HG03439 (cell line): ENCODE results near the gene CLMN.
"Not testable (repeated sequence)": the region's sequence is repeated elsewhere in the genome, so short reads cannot be mapped to it uniquely, and the experiment has no call there.

Source experiments
- ATAC-seq: cut with Tn5 transposase; IDR thresholded peaks from one replicate; pipeline ENCODE4 v1.9.1; 2021; ENCODE audit warnings: mild to moderate bottlenecking, moderate library complexity; ENCODE audit not compliant: unreplicated experiment

Gene CLMN

GRCh38 chr14:95197551-95197950 lies 122.2 kb downstream of the CLMN start:
- no peak for ATAC-seq

DNA sequence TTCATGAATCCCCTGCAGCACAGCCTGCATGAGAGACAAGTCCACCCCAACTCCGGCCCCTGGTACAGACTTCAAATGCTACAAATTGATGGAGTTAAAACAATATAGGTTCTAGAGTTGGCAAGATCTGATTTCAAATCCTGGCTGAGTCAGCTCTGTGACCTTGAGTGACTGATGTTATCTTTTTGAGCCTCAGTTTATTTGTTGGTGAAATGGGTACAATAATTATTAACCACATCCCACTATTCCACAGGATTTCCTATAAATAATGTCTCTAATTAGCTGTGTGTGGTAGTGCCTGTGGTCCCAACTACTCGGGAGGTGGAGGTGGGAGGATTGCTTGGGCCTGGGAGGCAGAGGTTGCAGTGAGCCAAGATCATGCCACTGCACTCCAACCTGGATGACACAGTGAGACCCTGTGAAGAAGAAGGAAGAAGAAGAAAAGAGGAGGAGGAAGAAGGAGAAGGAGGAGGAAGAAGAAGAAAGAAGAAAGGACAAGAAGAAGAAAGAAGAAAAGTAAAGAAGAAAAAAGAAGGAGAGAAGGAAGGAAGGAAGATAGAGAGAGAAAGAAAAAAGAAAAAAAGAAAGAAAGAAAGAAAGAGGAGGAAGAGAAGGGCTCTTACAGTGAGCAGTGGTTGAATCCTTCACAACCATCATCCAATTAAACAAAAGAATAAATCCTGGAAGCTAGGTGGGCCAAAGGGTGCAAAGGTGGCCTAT lies 122.7 kb downstream of the CLMN start:
- no peak for ATAC-seq

DNA sequence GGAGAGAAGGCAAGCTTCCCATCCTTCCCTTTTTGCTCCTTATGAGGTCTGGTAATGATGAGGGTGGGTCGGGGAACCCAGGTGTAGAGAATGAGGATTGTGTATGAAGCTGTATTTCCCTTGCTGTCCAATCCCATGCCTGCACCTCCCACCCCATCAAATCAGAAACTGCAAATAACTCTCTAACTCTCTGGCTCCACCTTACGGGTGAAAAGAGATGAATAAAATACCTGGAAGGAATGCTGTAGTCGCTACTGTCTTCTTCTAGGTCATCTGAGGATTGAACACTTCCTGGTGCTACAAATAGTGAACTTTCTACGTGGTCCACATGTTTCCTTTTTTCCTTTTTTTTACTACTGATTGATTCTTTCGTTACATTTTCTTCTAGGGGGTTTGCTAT lies 123.4 kb downstream of the CLMN start:
- ATAC-seq: no peak

DNA sequence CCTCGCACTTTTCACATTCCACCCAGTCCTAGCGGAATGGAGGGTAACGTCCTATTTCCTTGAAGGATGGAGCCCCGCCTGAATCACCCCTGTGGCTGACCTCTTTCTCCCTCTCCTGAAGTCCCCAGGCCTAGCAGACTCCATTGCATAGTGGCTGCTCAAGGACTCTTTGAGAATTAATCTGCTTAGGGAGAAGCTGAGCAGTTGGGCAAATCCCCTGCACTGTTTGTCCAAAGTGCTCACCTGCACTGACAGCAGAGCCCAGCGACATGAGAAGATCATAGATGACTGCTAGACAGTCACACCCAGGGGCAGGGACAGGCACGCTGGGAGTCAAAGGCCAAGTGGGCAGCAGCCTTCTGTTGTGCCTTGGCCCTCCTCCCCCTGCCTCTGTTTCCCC lies 124.7 kb downstream of the CLMN start:
- no peak for ATAC-seq

DNA sequence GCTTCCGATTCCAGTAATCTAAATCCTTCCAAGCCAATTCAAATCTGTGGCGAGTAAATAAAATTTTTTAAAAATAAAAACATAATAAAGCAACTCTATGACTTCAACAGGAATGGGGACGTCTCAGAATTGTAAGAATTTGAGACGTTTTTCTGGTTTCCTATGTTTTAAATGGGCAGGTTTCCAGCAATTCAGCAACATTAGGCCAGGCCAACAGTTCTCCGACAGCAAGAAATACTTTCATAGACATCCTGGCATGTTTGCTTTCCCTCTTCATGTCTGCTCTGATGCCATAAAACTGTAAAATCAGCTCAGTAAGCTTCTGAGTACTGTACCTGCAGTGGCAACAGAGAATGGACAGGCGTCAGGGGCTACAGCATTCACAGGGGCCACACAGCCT lies 126.6 kb downstream of the CLMN start:
- no peak for ATAC-seq

GRCh38 chr14:95192311-95192710 lies 127.4 kb downstream of the CLMN start:
- ATAC-seq: no peak

DNA sequence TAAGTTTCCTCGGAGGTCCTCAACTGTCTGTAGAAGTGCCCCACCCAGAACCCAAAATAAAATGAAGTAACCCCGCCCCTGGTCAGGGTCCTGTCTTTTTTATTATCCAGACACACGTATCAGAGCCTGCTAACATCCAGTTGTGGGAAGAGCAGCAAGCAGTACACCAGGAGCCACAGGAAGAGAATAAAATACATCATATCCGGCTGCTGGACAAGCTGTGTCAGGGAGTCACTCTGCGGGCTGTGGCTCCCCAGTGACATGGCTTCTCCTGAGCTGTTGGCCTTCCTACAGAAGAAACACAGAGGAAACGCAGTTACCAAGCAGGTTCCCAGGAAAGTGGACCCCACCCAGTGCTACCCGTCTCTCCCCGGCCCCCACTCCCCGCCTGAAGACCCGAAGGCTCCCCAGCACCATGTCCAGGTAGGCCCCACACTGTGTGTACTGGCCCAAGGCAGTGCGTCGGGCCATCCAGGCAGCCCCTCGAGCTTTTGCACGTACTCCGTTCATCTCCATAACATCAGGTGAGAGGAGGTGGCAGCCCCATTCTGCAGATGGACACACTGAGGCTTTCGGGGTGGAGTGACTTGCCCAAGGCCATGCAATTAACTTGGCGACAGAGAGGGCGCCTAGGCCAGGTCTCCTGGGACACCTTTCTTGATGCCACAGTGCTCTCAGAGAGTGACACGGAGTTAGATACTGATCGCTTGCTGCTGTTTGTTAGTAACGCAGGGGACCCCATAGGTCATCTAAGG lies 128.1 kb downstream of the CLMN start:
- no peak for ATAC-seq

- ATAC-seq: no peak
Measured at GRCh38 chr14:95190857-95191256, 128.9 kb downstream of the CLMN start.

GRCh38 chr14:95190346-95190840 lies 129.3 kb downstream of the CLMN start:
- no peak for ATAC-seq

- no peak for ATAC-seq
Measured at GRCh38 chr14:95189367-95190132, 130.2 kb downstream of the CLMN start.

DNA sequence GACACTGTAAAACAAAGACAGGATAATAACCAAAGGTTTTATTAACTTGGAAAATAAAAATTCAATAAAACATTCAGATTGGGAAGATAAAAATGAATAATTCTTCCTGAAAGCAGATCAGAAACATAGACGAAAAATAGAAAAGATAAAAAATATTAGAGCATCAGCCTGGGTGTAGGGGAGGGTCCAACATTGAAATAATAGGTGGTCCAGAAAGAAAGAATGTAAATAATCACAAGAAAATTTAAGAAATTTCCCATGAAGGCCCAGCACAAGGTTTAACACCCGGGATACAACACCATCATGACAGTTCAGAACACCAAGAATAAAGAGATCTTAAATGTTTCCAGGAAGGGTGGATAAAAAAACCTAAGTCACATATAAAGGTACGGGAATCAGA lies 131.3 kb downstream of the CLMN start:
- ATAC-seq: no peak

DNA sequence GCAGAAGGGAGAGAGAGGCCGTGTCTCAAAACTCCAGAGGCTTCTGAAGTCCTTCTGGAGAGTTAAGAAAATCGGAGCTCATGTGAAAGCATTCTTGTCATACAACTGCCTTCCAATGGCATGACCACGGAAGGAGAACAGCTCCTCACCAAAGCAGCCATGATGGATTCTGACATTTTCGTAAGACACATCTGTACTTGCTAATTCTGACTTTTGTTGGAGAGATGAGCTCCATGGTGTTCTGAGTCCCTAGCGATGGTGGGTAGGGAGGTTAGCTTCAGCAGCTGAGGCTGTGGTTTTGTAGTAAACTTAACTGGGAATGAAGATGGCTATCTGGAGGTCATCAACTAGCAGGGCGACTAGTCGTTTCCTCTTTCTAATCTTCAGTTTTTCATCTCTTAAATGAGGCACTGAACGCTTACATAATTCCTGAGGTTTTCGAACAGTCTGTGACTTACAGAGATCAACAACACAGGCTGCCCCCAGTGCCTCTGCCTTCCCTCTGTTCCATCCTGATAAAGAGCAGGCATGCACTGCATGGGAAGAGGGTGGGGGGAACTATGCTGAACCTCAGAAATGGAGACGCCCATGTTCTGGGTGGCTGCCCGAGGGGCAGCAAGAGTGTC lies 133.8 kb downstream of the CLMN start:
- ATAC-seq: no peak

DNA sequence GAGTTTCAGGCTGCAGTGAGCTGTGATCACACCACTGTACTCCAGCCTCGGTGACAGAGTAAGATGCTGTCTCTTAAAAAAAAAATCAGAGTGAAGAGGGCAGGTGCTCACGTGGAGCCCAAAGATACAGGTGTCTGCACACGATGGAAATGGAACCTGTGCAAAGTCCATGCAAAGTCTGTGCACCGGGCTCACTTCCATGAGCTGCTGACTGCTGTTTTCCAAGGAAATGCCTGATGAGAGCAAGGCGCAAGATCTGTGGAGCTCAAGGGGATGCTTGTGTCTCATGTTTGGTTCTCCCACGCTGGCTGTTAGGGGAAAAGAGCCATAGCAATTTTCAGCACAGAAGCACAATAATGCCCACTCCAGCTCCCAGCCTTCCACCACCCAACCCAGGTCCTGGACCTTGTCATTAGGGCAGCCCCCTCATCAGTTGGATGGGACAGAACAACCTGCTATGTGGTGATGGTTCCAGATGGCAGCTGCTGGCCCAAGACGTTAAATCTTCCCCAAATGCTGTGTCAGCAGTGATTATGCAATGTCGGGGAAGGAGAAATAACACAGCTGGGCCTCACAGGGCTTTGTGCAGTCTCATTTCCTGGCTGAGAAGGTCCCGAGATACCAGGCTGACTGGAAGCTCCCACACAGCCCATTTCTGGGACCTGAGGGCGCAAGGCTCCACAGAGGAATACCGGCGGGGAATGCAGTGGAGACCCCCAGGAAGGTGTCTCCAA lies 134.5 kb downstream of the CLMN start:
- ATAC-seq: no peak

- no peak for ATAC-seq
Measured at GRCh38 chr14:95184413-95184790, 135.3 kb downstream of the CLMN start.

DNA sequence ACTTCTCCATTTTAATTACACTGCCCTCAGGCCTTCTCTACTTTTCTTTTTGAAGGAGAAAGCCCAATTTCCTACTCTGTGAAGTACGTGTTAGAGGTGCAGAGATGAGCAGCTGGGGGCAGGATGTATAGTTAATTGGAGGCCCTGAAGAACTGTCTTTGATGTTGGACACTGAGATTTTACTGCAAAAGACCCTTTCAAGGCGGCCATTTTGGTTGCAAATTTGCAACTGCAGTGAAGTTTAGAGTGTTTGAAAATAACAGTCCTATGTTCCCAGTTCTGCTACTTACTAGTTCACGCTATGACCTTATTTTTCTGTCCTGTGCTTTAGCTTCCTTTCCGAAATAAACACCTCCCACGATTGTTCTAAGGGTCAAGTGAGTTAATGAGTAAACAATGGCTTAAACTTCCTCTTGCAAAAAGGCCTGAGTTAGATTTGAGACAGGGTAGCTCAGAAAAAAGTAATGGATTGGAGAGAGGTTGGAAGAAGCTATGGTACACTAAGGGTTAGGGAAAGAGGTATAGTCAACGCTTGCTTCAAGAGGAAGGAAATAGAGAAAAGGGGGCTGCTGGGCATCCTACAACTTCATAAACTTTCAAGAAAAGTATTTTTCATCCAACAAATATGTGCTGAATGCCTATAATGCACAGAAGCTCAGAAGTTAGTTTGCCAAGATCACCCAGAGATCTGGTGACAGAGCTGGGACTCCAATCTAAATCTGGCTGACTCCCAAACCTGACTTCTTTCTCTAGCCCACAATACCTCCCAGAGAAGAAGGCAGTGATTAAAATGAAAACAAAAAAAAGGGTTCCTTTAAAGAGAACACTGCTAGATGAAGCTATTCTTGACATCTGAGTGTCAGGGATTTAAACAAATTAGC lies 135.9 kb downstream of the CLMN start:
- no peak for ATAC-seq

DNA sequence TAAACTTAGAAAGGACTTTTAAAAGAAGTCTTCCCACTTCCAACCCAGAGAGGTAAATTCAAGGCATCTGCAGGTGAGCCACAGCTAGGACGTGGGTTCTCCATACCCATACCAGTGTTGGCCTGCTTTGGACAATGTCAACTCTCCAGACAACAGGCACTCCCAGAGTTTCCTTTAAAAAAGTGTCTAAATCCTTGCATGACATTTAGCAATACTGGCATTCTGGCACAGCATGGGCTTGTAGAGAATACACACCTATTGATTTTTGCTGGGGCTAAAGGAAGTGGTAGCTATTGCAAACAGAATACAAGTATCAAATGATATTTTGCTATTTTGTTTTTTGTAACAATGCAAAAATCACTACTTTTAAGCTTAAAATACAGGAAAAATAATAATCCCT lies 136.6 kb downstream of the CLMN start:
- ATAC-seq: no peak

DNA sequence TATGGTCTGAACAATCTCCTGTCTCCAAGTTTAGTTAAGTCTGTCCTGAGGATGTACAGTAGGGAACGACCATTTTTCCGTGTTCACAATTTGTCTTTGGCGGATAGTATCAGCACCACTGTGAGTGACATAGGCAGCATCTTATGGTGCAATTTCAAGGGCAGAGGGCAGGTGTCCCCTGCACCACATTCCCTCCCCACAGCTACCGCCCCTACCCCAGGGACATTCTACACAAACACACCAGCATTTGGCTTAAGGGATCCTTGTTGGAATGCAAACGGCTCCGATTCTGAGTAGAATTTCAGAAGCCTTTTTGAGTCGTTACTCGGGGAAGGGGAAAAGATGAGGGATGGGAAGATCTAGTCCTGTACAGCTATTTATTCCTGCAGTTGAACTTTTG lies 137.3 kb downstream of the CLMN start:
- no peak for ATAC-seq

GRCh38 chr14:95180966-95181741 lies 138.6 kb downstream of the CLMN start:
- no peak for ATAC-seq

DNA sequence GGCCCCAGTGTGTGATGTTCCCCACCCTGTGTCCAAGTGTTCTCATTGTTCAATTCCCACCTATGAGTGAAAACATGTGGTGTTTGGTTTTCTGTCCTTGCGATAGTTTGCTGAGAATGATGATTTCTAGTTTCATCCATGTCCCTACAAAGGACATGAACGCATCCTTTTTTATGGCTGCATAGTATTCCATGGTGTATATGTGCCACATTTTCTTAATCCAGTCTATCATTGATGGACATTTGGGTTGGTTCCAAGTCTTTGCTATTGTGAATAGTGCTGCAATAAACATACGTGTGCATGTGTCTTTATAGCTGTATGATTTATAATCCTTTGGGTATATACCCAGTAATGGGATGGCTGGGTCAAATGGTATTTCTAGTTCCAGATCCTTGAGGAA lies 144.0 kb downstream of the CLMN start:
- not testable (repeated sequence) for ATAC-seq
